ENCODE results near the gene RBL2. TPM values are rescaled to one million over a fixed set of nuclear protein-coding genes. Genes with fewer than 3 reads are reported as not detected.

RBL2 gene
- total and polyA plus RNA-seq, 2 of the 8 experiments (the other 6 are each of a cell fraction or from before 2014, with no cell fraction given) = 13.9 to 22.1 TPM

DNA sequence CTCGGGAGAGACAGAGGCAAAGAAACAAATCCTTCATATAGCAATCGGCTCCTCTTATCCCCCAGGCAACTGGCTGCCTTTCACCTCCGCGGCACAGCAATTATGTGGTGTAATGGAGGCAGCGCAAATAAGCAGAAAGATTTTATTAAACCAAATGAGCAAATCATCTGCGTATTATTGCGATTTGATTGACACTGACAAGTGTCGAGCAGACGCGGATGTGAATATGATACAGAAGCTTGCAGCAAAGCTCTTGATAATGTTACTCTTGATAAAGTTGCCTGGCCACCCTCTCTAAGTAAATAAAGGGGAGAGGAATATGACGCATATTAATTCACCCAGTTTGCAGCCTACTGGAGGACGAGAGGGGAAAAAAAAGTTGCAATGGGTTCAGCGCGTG is 95.2 kb downstream of the RBL2 start:
- H4K8ac ChIP-seq (ENCODE audit: extremely low read depth, insufficient read depth, low read length) = no peak overlapping the region
- H3K4me2 ChIP-seq (ENCODE audit: insufficient read depth in 1 of 2, low read depth in 2 of 2, low read length in 2 of 2) = no peak overlapping the region
- H2BK15ac ChIP-seq (ENCODE audit: low read length) = no peak overlapping the region
- no peak overlapping the region for H3K14ac ChIP-seq (ENCODE audit: insufficient read length)
- no peaks in the 10 kb centered on the region for H3K79me2 ChIP-seq (ENCODE audit: control insufficient read depth in 1 of 2, insufficient read depth in 2 of 2, low read length in 2 of 2)
- H2BK12ac ChIP-seq (ENCODE audit: low read depth, low read length) = no peak overlapping the region
- H3K23me2 ChIP-seq (ENCODE audit: low read depth, low read length) = no peaks in the 10 kb centered on the region
- no peak overlapping the region for H3K9ac ChIP-seq (replicated peaks in 1 of 4; ENCODE audit: extremely low read depth in 1 of 4, low read depth in 3 of 4, low read length in 3 of 4)
- H4K91ac ChIP-seq (replicated peaks; ENCODE audit: insufficient read length, low read length) = no peak overlapping the region
- ChIA-PET POLR2A (ENCODE audit: partially characterized antibody) (interaction anchor here (0.6 kb wide), 1 partner anchor 61 kb away, joined by 3 read pairs; no protein-coding TSS in a partner anchor), CTCF (ENCODE audit: partially characterized antibody) (interaction anchor here (1.1 to 1.5 kb wide), 3 partner anchors 16 to 22 kb away, joined by 3 to 5 read pairs (median 4); no protein-coding TSS in a partner anchor)
- no peaks in the 10 kb centered on the region for H4K20me1 ChIP-seq (replicated peaks in 1 of 2; ENCODE audit: control insufficient read depth in 1 of 2, insufficient read depth in 2 of 2, low read length in 2 of 2)
- DNase-seq (ENCODE audit: low read depth in 1 of 2, low spot score in 2 of 2) (no peak), FAIRE-seq (no peak)
- no peak overlapping the region for H3K4ac ChIP-seq (replicated peaks; ENCODE audit: insufficient read length, low read depth, low read length)
- no peak overlapping the region for H3K27ac ChIP-seq (ENCODE audit: low read depth, low read length)
- no peak overlapping the region for H2AK5ac ChIP-seq (ENCODE audit: low read depth, low read length)
- H3K18ac ChIP-seq (ENCODE audit: extremely low read depth, low read length) = no peak overlapping the region
- H3K4me1 ChIP-seq (replicated peaks in 1 of 4; ENCODE audit: control insufficient read depth in 3 of 4, insufficient read depth in 4 of 4, low read length in 3 of 4) = no peaks in the 10 kb centered on the region
- H3K4me3 ChIP-seq (ENCODE audit: extremely low read depth in 1 of 4, insufficient read depth in 2 of 4, low read depth in 3 of 4, low read length in 4 of 4) = no peak overlapping the region
- H3K56ac ChIP-seq (replicated peaks; ENCODE audit: insufficient read length, low read depth, low read length) = no peak overlapping the region
- 94% methylated on average over 14 of the region's 14 CpGs; no CpG with 5 or more reads in 1 of the 2 experiments for WGBS, 2 experiments (ENCODE audit: extremely low coverage in 1 of 2, insufficient coverage in 1 of 2, insufficient read length in 1 of 2, insufficient replicate concordance in 2 of 2, low coverage in 1 of 2, low lambda C conversion rate in 2 of 2, missing lambda C conversion rate in 1 of 2)
- no peaks in the 10 kb centered on the region for H3K27me3 ChIP-seq (replicated peaks in 1 of 4; ENCODE audit: control insufficient read depth in 3 of 4, extremely low read depth in 1 of 4, insufficient read depth in 3 of 4, low read length in 3 of 4)
- H2BK120ac ChIP-seq (replicated peaks; ENCODE audit: low read depth, low read length) = no peak overlapping the region
- no peak overlapping the region for H2AFZ ChIP-seq (ENCODE audit: low read length)
- H2BK5ac ChIP-seq (ENCODE audit: low read depth, low read length) = no peak overlapping the region
- no peak overlapping the region for H2BK20ac ChIP-seq (ENCODE audit: low read length)
- no peaks in the 10 kb centered on the region for H3K9me3 ChIP-seq (ENCODE audit: insufficient read depth in 2 of 2, low read depth in 1 of 2, low read length in 1 of 2)
- H3K79me1 ChIP-seq (ENCODE audit: low read depth, low read length) = no peaks in the 10 kb centered on the region
- no peak overlapping the region for H4K5ac ChIP-seq (ENCODE audit: insufficient read length, low read depth, low read length)
- no peaks in the 10 kb centered on the region for H3K36me3 ChIP-seq (ENCODE audit: control insufficient read depth in 2 of 4, insufficient read depth in 4 of 4, low read length in 3 of 4)
- TF ChIP-seq, protein P1, sequence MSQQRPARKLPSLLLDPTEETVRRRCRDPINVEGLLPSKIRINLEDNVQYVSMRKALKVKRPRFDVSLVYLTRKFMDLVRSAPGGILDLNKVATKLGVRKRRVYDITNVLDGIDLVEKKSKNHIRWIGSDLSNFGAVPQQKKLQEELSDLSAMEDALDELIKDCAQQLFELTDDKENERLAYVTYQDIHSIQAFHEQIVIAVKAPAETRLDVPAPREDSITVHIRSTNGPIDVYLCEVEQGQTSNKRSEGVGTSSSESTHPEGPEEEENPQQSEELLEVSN (IDR thresholded peaks at IDR 0.05) = no peak
- TF ChIP-seq CHD2 (IDR thresholded peaks at IDR 0.05; ENCODE audit: low read length) (no peak), SAP30 (IDR thresholded peaks at IDR 0.05; ENCODE audit: insufficient read depth, insufficient replicate concordance, low read length) (no peak), CHD1 (IDR thresholded peaks at IDR 0.05; ENCODE audit: low read depth, low read length) (no peak), POLR2A (IDR thresholded peaks at IDR 0.05; ENCODE audit: control extremely low read depth in 1 of 2, low read depth in 2 of 2, low read length in 2 of 2) (no peak), JUND (IDR thresholded peaks at IDR 0.05; ENCODE audit: low read length) (no peak)
- no peak overlapping the region for H3K23ac ChIP-seq (ENCODE audit: insufficient read length)
